Activated naive CD4-positive, alpha-beta T cell treated with anti-CD3 and anti-CD28 coated beads, Interleukin-2, amount 50 U/mL, for 24 hours (primary cell): ENCODE data around the gene RHOJ.
"Not testable (repeated sequence)": the region's sequence is repeated elsewhere in the genome, so short reads cannot be mapped to it uniquely, and the experiment has no call there.

Experiments used
- H3K27ac Mint-ChIP-seq: one replicate; pipeline ENCODE4 v1.8.0; 2021; ENCODE audit warnings: mild to moderate bottlenecking, mixed read lengths
- H3K27me3 Mint-ChIP-seq: one replicate; pipeline ENCODE4 v1.8.0; 2021; ENCODE audit warnings: mixed read lengths
- H3K36me3 Mint-ChIP-seq: one replicate; pipeline ENCODE4 v1.8.0; 2021; ENCODE audit warnings: mixed read lengths
- H3K4me1 Mint-ChIP-seq: one replicate; pipeline ENCODE4 v1.8.0; 2021; ENCODE audit warnings: mixed read lengths
- H3K4me3 Mint-ChIP-seq: one replicate; pipeline ENCODE4 v1.8.0; 2021; ENCODE audit warnings: mild to moderate bottlenecking, mixed read lengths
- H3K9me3 Mint-ChIP-seq: one replicate; pipeline ENCODE4 v1.8.0; 2021; ENCODE audit warnings: mixed read lengths

The RHOJ gene

DNA sequence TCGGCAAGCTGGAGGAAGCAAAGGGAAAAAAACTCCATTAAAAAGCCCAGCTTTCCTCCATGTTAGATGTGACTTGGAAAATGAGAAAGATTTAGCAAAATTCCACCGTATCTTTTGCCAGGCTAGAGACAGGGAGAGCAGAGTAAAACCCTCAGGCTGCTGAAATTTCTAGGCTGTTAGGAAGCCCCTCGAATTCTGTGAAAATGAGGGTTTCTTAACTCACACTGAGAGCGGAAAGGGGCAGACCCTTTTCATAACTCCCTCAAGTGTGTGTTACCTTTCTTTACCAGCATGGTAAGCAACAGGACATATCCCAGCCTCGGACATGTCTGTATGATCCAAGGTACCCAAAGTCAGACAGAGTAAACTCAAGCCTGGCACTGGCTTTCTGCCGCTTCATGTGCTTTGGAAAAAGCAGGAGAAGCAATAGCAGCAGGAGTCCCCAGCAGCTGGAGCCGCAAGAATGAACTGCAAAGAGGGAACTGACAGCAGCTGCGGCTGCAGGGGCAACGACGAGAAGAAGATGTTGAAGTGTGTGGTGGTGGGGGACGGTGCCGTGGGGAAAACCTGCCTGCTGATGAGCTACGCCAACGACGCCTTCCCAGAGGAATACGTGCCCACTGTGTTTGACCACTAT lies at the start of gene RHOJ:
RHOJ (plus strand) TSS at position 37 of the 637 bp plus-strand sequence; CDS start at position 464, 427 bp downstream.
- no peak within 1 kb of the TSS for H3K27ac Mint-ChIP-seq
- no peaks in the 10 kb centered on the region for H3K36me3 Mint-ChIP-seq
- H3K27me3 Mint-ChIP-seq, result peaks cover 11% of the 10 kb centered on the region
- no peak within 1 kb of the TSS for H3K4me3 Mint-ChIP-seq
- H3K9me3 Mint-ChIP-seq, result no peaks in the 10 kb centered on the region
- no peaks in the 10 kb centered on the region for H3K4me1 Mint-ChIP-seq

DNA sequence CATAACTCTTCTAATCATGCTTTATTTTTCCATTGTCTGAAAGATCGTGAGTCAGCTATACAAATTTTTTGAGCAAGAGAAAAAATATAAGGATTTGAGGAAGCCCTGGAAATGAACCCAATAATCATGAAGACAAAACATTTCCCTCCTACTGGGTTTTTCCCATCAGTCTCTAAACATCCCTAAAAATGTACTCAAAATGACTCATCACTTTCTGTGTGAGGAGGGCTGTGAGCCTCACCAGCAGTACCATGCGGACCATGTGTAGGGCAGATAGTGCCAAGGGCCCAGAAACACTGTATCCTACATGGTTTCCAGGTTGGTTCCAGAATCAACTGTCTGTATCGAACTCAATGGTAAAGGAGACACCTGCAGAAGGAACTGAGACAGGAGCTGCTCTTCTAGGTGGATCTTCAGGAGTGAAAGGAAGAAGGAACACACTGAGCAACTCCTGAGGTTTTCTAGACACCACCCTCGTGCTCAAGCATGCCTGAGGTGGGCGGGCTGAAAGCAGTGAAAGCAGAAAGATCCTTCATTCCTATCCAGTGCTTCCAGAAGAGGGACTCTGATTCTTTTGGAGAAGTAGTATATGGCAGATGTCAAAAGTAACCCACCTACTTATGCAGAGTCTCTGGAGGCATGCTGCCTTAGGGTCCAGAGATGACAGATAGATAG lies 48.6 kb upstream of the RHOJ start:
- no peak overlapping the region for H3K4me3 Mint-ChIP-seq
- peaks cover 10% of the 10 kb centered on the region for H3K27me3 Mint-ChIP-seq
- H3K9me3 Mint-ChIP-seq, result no peaks in the 10 kb centered on the region
- H3K4me1 Mint-ChIP-seq, result no peaks in the 10 kb centered on the region
- no peak overlapping the region for H3K27ac Mint-ChIP-seq
- no peaks in the 10 kb centered on the region for H3K36me3 Mint-ChIP-seq

GRCh38 chr14:63157195-63157594 lies 47.0 kb upstream of the RHOJ start:
- Mint-ChIP-seq H3K27me3 (peaks cover 10% of the 10 kb centered on the region), H3K9me3 (no peaks in the 10 kb centered on the region), H3K36me3 (no peaks in the 10 kb centered on the region), H3K27ac (no peak overlapping the region), H3K4me3 (no peak overlapping the region), H3K4me1 (no peaks in the 10 kb centered on the region)

DNA sequence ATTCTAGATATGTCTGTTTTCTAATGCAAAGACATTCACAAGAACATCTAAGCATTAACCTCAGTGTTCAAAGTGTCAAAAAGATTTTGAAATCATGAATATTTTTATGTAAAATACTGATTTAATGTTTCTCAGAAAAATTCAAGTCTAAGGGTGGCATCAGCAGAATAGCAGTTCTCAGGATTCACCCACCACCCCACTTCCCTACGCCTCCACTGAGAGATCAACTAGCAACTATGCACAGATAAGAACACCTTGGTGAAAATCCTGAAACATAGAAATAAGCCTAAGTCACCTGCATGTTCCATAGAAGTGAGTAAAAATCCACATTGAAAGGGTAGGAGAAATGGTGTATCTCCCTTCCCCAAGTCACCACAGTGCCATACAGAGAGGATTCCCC lies 40.9 kb upstream of the RHOJ start:
- Mint-ChIP-seq H3K27me3 (peaks cover 6% of the 10 kb centered on the region), H3K4me3 (no peak overlapping the region), H3K4me1 (no peaks in the 10 kb centered on the region), H3K36me3 (no peaks in the 10 kb centered on the region), H3K9me3 (no peaks in the 10 kb centered on the region), H3K27ac (peak overlapping the region; percentile 51)

DNA sequence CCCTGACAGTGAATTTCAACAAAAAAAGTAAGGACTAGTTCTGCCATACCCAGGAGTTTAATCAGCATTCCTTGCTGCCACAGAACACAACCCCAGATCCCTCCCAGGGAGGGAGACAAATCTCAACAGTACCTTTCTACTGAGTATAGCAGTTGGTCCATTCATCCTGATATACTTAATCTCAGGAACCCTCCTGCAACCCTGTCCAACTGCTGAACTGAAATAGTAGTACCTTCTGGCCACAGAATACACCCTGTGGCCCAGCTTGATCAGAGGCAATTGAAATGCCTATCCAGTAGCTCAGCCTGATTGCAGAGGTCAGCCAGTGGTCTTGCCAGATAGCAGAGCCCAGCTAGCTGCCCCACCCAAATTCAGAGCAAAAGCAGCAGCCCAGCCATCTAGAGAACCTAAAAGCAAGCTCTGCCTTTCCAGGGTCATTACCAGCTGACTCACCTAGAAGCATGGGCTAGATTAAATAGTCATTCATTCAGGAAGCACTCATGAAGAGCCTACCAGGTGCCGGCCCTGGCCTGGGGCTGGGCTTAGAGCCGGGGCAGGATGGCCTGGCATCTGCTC lies 40.0 kb upstream of the RHOJ start:
- Mint-ChIP-seq H3K36me3 (no peaks in the 10 kb centered on the region), H3K4me1 (no peaks in the 10 kb centered on the region), H3K27me3 (peaks cover 6% of the 10 kb centered on the region), H3K27ac (no peak overlapping the region), H3K9me3 (no peaks in the 10 kb centered on the region), H3K4me3 (no peak overlapping the region)

GRCh38 chr14:63165267-63165666 lies 39.0 kb upstream of the RHOJ start:
- H3K4me3 Mint-ChIP-seq, H3K27me3 Mint-ChIP-seq, H3K27ac Mint-ChIP-seq, H3K4me1 Mint-ChIP-seq, H3K9me3 Mint-ChIP-seq, H3K36me3 Mint-ChIP-seq: not testable (repeated sequence)

- Mint-ChIP-seq H3K4me3 (no peak overlapping the region), H3K4me1 (no peaks in the 10 kb centered on the region), H3K9me3 (no peaks in the 10 kb centered on the region), H3K27ac (no peak overlapping the region), H3K27me3 (peaks cover 2% of the 10 kb centered on the region), H3K36me3 (no peaks in the 10 kb centered on the region)
Measured at GRCh38 chr14:63167044-63167443, 37.2 kb upstream of the RHOJ start.

DNA sequence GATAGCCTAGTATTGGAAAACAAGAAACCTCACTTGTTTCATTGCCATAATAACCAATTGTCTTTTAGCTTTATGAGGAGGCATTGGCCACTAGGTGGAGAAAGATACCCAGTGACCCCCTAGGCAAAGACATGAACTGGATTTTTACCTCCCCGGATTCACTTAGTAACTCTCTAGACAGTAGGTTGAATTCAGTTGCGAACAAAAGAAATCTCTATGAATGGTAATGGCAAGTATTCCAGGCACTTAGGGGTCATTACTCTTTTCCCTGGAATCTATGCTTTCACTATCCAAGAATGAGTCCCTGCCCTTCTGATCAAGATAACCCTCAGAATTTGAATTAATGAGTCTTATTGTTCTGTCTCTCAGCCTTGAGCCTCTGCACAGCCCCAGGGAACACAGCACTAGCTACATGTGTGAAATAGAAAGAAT lies 29.5 kb upstream of the RHOJ start:
- Mint-ChIP-seq H3K9me3 (no peaks in the 10 kb centered on the region), H3K4me1 (no peaks in the 10 kb centered on the region), H3K27me3 (peaks cover 2% of the 10 kb centered on the region), H3K4me3 (no peak overlapping the region), H3K36me3 (no peaks in the 10 kb centered on the region), H3K27ac (no peak overlapping the region)

DNA sequence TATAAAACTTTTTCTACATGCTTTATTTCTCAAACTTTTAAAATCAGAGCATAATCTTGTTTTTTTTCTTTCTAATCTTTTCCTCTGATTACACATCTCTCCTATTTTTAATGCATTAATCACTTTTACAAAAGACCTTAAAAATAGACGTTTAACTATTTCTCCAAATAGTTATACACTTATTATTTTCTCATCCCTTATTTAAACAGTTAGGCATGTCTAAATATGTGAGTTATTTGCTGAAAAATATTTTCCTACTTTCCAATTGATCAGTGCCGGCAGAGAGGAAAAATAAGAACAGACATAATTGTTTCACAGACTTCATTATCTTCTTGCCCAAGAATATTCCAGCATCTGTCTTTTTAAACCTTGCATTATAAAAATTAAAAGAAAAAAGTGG lies 28.7 kb upstream of the RHOJ start:
- no peaks in the 10 kb centered on the region for H3K9me3 Mint-ChIP-seq
- no peak overlapping the region for H3K27ac Mint-ChIP-seq
- no peaks in the 10 kb centered on the region for H3K4me1 Mint-ChIP-seq
- H3K27me3 Mint-ChIP-seq, result no peaks in the 10 kb centered on the region
- H3K36me3 Mint-ChIP-seq, result no peaks in the 10 kb centered on the region
- H3K4me3 Mint-ChIP-seq, result no peak overlapping the region

- H3K27me3 Mint-ChIP-seq, result peaks cover 2% of the 10 kb centered on the region
- no peak overlapping the region for H3K27ac Mint-ChIP-seq
- H3K4me3 Mint-ChIP-seq, result no peak overlapping the region
- no peaks in the 10 kb centered on the region for H3K36me3 Mint-ChIP-seq
- H3K4me1 Mint-ChIP-seq, result no peaks in the 10 kb centered on the region
- H3K9me3 Mint-ChIP-seq, result no peaks in the 10 kb centered on the region
Measured at GRCh38 chr14:63178912-63179311, 25.3 kb upstream of the RHOJ start.

DNA sequence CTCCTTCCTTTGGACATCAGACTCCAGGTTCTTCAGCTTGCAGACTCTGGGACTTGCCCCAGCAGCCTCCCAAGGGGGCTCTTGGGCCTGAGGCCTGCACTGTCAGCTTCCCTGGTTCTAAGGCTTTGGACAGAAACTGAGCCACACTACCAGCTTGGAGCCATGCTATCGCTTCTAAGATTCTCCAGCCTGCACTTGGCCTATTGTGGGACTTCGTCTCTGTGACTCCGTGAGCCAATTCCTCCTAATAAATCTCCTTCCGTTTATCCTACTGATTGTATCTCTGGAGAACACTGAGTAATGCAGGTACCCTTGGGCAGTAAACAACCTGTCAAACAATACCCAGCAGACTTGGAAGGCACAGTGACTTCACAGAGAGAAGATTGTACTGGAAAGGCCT lies 24.9 kb upstream of the RHOJ start:
- no peaks in the 10 kb centered on the region for H3K4me1 Mint-ChIP-seq
- H3K4me3 Mint-ChIP-seq, result no peak overlapping the region
- no peak overlapping the region for H3K27ac Mint-ChIP-seq
- no peaks in the 10 kb centered on the region for H3K9me3 Mint-ChIP-seq
- H3K27me3 Mint-ChIP-seq, result peaks cover 2% of the 10 kb centered on the region
- no peaks in the 10 kb centered on the region for H3K36me3 Mint-ChIP-seq

GRCh38 chr14:63180011-63180410 lies 24.2 kb upstream of the RHOJ start:
- no peaks in the 10 kb centered on the region for H3K9me3 Mint-ChIP-seq
- H3K27ac Mint-ChIP-seq, result no peak overlapping the region
- peaks cover 2% of the 10 kb centered on the region for H3K27me3 Mint-ChIP-seq
- H3K4me3 Mint-ChIP-seq, result no peak overlapping the region
- H3K4me1 Mint-ChIP-seq, result no peaks in the 10 kb centered on the region
- no peaks in the 10 kb centered on the region for H3K36me3 Mint-ChIP-seq

- Mint-ChIP-seq H3K27me3 (peaks cover 2% of the 10 kb centered on the region), H3K27ac (no peak overlapping the region), H3K36me3 (no peaks in the 10 kb centered on the region), H3K4me1 (no peaks in the 10 kb centered on the region), H3K9me3 (no peaks in the 10 kb centered on the region), H3K4me3 (no peak overlapping the region)
Measured at GRCh38 chr14:63182968-63183367, 21.3 kb upstream of the RHOJ start.

- Mint-ChIP-seq H3K9me3 (no peaks in the 10 kb centered on the region), H3K27ac (no peak overlapping the region), H3K36me3 (no peaks in the 10 kb centered on the region), H3K4me3 (no peak overlapping the region), H3K27me3 (peaks cover 5% of the 10 kb centered on the region), H3K4me1 (no peaks in the 10 kb centered on the region)
Measured at GRCh38 chr14:63186453-63186852, 17.8 kb upstream of the RHOJ start.

- H3K9me3 Mint-ChIP-seq, result peaks cover 6% of the 10 kb centered on the region
- no peaks in the 10 kb centered on the region for H3K36me3 Mint-ChIP-seq
- peaks cover 3% of the 10 kb centered on the region for H3K27me3 Mint-ChIP-seq
- no peak overlapping the region for H3K4me3 Mint-ChIP-seq
- no peak overlapping the region for H3K27ac Mint-ChIP-seq
- H3K4me1 Mint-ChIP-seq, result no peaks in the 10 kb centered on the region
Measured at GRCh38 chr14:63191211-63191610, 13.0 kb upstream of the RHOJ start.

DNA sequence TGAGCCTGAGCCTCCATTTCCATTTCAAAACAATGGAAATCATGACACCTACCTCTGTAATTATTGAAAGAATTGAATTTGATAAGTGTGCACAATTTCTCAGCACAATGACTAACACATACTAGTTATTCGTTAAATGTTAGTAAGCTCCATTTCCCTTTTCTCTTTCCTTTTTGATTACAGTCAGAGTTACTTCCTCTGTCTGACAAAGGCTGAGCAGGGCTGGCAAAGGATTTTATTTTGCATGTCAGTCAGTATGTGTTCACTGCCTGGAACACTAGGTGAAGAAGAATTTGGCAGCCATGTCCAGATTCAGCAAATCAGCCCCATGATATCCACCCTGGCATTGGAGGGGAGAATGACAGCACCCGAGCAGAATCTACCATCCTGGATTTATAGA lies 12.2 kb upstream of the RHOJ start:
- peaks cover 3% of the 10 kb centered on the region for H3K27me3 Mint-ChIP-seq
- H3K36me3 Mint-ChIP-seq, result no peaks in the 10 kb centered on the region
- peaks cover 6% of the 10 kb centered on the region for H3K9me3 Mint-ChIP-seq
- no peak overlapping the region for H3K4me3 Mint-ChIP-seq
- H3K4me1 Mint-ChIP-seq, result no peaks in the 10 kb centered on the region
- no peak overlapping the region for H3K27ac Mint-ChIP-seq
